ENCODE results near the gene ZNRF3. TPM values are rescaled to one million over a fixed set of nuclear protein-coding genes. Genes with fewer than 3 reads are reported as not detected.

ZNRF3 gene
- total RNA-seq, 1 donor: 6.9 TPM

- H3K79me2 ChIP-seq (ENCODE audit: insufficient read depth, low read length): no peaks in the 10 kb centered on the region
- H3K27ac ChIP-seq (ENCODE audit: low read depth, low read length): no peak overlapping the region
- H3K4me2 ChIP-seq (ENCODE audit: insufficient read depth, low read length): no peak overlapping the region
- no peaks in the 10 kb centered on the region for H3K9me3 ChIP-seq (ENCODE audit: low read depth, low read length)
- H4K20me1 ChIP-seq (ENCODE audit: insufficient read depth, low read length): no peaks in the 10 kb centered on the region
- no peaks in the 10 kb centered on the region for H3K27me3 ChIP-seq (ENCODE audit: insufficient read depth, low read length)
- H2AFZ ChIP-seq (ENCODE audit: low read length): no peak overlapping the region
- H3K4me1 ChIP-seq (ENCODE audit: insufficient read depth, low read length): peaks cover 10% of the 10 kb centered on the region
- no peak for DNase-seq (ENCODE audit: insufficient read length, low spot score, missing footprints)
- no peaks in the 10 kb centered on the region for H3K36me3 ChIP-seq (ENCODE audit: insufficient read depth, low read length)
- TF ChIP-seq CTCF (IDR thresholded peaks at IDR 0.05; ENCODE audit: extremely low read depth, low read depth, low read length): no peak
- H3K4me3 ChIP-seq (ENCODE audit: insufficient read depth, low read length): no peak overlapping the region
Measured at GRCh38 chr22:29000641-29001040, 117.3 kb downstream of the ZNRF3 start.

GRCh38 chr22:29002603-29003002 is 119.2 kb downstream of the ZNRF3 start:
- Histone ChIP-seq H4K20me1 (ENCODE audit: insufficient read depth, low read length) (no peaks in the 10 kb centered on the region), H3K9me3 (ENCODE audit: low read depth, low read length) (no peaks in the 10 kb centered on the region), H3K79me2 (ENCODE audit: insufficient read depth, low read length) (no peaks in the 10 kb centered on the region), H3K4me1 (ENCODE audit: insufficient read depth, low read length) (peaks cover 10% of the 10 kb centered on the region), H3K27ac (ENCODE audit: low read depth, low read length) (no peak overlapping the region), H3K27me3 (ENCODE audit: insufficient read depth, low read length) (no peaks in the 10 kb centered on the region), H3K4me2 (ENCODE audit: insufficient read depth, low read length) (no peak overlapping the region), H2AFZ (ENCODE audit: low read length) (no peak overlapping the region), H3K4me3 (ENCODE audit: insufficient read depth, low read length) (no peak overlapping the region), H3K36me3 (ENCODE audit: insufficient read depth, low read length) (no peaks in the 10 kb centered on the region)
- TF ChIP-seq CTCF (IDR thresholded peaks at IDR 0.05; ENCODE audit: extremely low read depth, low read depth, low read length): no peak
- no peak for DNase-seq (ENCODE audit: insufficient read length, low spot score, missing footprints)

GRCh38 chr22:29003552-29003951 is 120.2 kb downstream of the ZNRF3 start:
- DNase-seq (ENCODE audit: insufficient read length, low spot score, missing footprints): no peak
- Histone ChIP-seq H3K4me2 (ENCODE audit: insufficient read depth, low read length) (no peak overlapping the region), H3K9me3 (ENCODE audit: low read depth, low read length) (no peaks in the 10 kb centered on the region), H3K79me2 (ENCODE audit: insufficient read depth, low read length) (no peaks in the 10 kb centered on the region), H4K20me1 (ENCODE audit: insufficient read depth, low read length) (no peaks in the 10 kb centered on the region), H2AFZ (ENCODE audit: low read length) (no peak overlapping the region), H3K4me1 (ENCODE audit: insufficient read depth, low read length) (peaks cover 10% of the 10 kb centered on the region), H3K36me3 (ENCODE audit: insufficient read depth, low read length) (no peaks in the 10 kb centered on the region), H3K27me3 (ENCODE audit: insufficient read depth, low read length) (no peaks in the 10 kb centered on the region), H3K4me3 (ENCODE audit: insufficient read depth, low read length) (no peak overlapping the region), H3K27ac (ENCODE audit: low read depth, low read length) (no peak overlapping the region)
- TF ChIP-seq CTCF (IDR thresholded peaks at IDR 0.05; ENCODE audit: extremely low read depth, low read depth, low read length): no peak

- no peak overlapping the region for H3K27ac ChIP-seq (ENCODE audit: low read depth, low read length)
- TF ChIP-seq CTCF (IDR thresholded peaks at IDR 0.05; ENCODE audit: extremely low read depth, low read depth, low read length): no peak
- H3K9me3 ChIP-seq (ENCODE audit: low read depth, low read length): no peaks in the 10 kb centered on the region
- H3K4me2 ChIP-seq (ENCODE audit: insufficient read depth, low read length): no peak overlapping the region
- peaks cover 10% of the 10 kb centered on the region for H3K4me1 ChIP-seq (ENCODE audit: insufficient read depth, low read length)
- no peaks in the 10 kb centered on the region for H3K27me3 ChIP-seq (ENCODE audit: insufficient read depth, low read length)
- no peak for DNase-seq (ENCODE audit: insufficient read length, low spot score, missing footprints)
- H3K79me2 ChIP-seq (ENCODE audit: insufficient read depth, low read length): no peaks in the 10 kb centered on the region
- no peak overlapping the region for H2AFZ ChIP-seq (ENCODE audit: low read length)
- no peaks in the 10 kb centered on the region for H3K36me3 ChIP-seq (ENCODE audit: insufficient read depth, low read length)
- no peaks in the 10 kb centered on the region for H4K20me1 ChIP-seq (ENCODE audit: insufficient read depth, low read length)
- H3K4me3 ChIP-seq (ENCODE audit: insufficient read depth, low read length): no peak overlapping the region
Measured at GRCh38 chr22:29003975-29004646, 120.7 kb downstream of the ZNRF3 start.

All from osteoblast (primary cell).